Heart left ventricle (tissue), 13 donors: Measurements from ENCODE around the gene C1orf167.

ENCODE experiments used
- CTCF ChIP-seq, 12 donors: fragments of 200-600 bp; sonication (generic) in 4 of 12; IDR thresholded peaks; one replicate each; pipeline versions ENCODE4 v1.5.0 to v1.8.0; 2018 to 2022; ENCODE audit warnings: antibody characterized with exemption in 12 of 12, mild to moderate bottlenecking in 5 of 12
- POLR2A ChIP-seq, 2 donors: fragments of 450-650 bp; IDR thresholded peaks; one replicate each; pipeline ENCODE4 v1.6.1; 2017; ENCODE audit warnings: antibody characterized with exemption in 2 of 2, mild to moderate bottlenecking in 2 of 2, moderate library complexity in 2 of 2
- donor health status: ischemic (EF 13 %, LVEDD 7.1; RV severe dilation, severe dysfunction).
- donor health status: DM: no; HTN: yes; CAD: no.
- donor health status: DM: no; HTN: no; CAD: no.
- donor health status: ischemic (EF 25% LVEDD 6.9; RV normal size, moderate dysfunction).
- donor health status: ischemic (EF 25% LVEDD 5.7; RV mildly dilated, moderate dysfunction).
- donor health status: ischemic (EF 35%, LVEDD 5.7; RV mildly dilated, moderate dysfunction).
- donor health status: nonischemic (EF 11% LVEDD 7.7; RV severe dilation, severe dysfunction).
- donor health status: DM: yes; HTN: yes; CAD: no.
- donor health status: PGD.
- donor health status: ischemic (EF 29% LVEDD 5.4; RV normal size, mild dysfunction).
- donor health status: nonischemic (EF 23%, LVEDD 6.1; RV moderate dilation, normal function).

GRCh38 chr1:11766429-11766776 is 4.4 kb downstream of the C1orf167 start:
- TF ChIP-seq CTCF (IDR thresholded peaks at IDR 0.05) = no peak
- no peak for TF ChIP-seq POLR2A (IDR thresholded peaks at IDR 0.05)
